DND-41 (cell line): Measurements from ENCODE around the gene ULK1.

Experiments used
- ATAC-seq: fragments of 200-7000 bp; cut with Tn5 transposase; 3 replicates; pipeline ENCODE4 v1.9.1; 2021; ENCODE audit warnings: low read depth; ENCODE audit not compliant: insufficient read depth
- DNase-seq: peaks from one replicate; pipeline ENCODE4 v3.0.0-alpha.2; 2020
- H2AFZ ChIP-seq: 2 replicates; pipeline ENCODE4 v1.6.0; 2012; ENCODE audit warnings: low read depth, low read length
- H3K27ac ChIP-seq: 2 replicates; pipeline ENCODE4 v1.5.1; 2012; ENCODE audit warnings: low read length, inconsistent platforms
- H3K27me3 ChIP-seq: fragments of 200-600 bp; sonication (generic); 2 replicates; pipeline ENCODE4 v1.6.0; 2012; ENCODE audit warnings: low read length, mild to moderate bottlenecking, inconsistent platforms; ENCODE audit not compliant: insufficient read depth, poor library complexity
- H3K36me3 ChIP-seq: 2 replicates; pipeline ENCODE4 v1.5.1; 2012; ENCODE audit warnings: low read length, inconsistent platforms; ENCODE audit not compliant: insufficient read depth
- H3K4me1 ChIP-seq: 2 replicates; pipeline ENCODE4 v1.5.1; 2012; ENCODE audit warnings: mild to moderate bottlenecking, low read length; ENCODE audit not compliant: insufficient read depth
- H3K4me2 ChIP-seq: 2 replicates; pipeline ENCODE4 v1.6.0; 2012; ENCODE audit warnings: mild to moderate bottlenecking, moderate library complexity, low read length, inconsistent platforms; ENCODE audit not compliant: insufficient read depth
- H3K4me3 ChIP-seq, 2 experiments: fragments of 200-600 bp in 1 of 2; shearing (Covaris generic) in 1 of 2; 2 replicates each; pipeline ENCODE4 v1.5.1; 2012 to 2016; ENCODE audit warnings: inconsistent platforms in 2 of 2, low read length in 2 of 2, mild to moderate bottlenecking in 2 of 2, low read depth in 1 of 2, moderate library complexity in 1 of 2
- H3K79me2 ChIP-seq: 2 replicates; pipeline ENCODE4 v1.6.0; 2012; ENCODE audit warnings: low read length, inconsistent platforms; ENCODE audit not compliant: insufficient read depth
- H3K9ac ChIP-seq: 2 replicates; pipeline ENCODE4 v1.6.0; 2012; ENCODE audit warnings: low read depth, mild to moderate bottlenecking, inconsistent platforms, low read length, moderate library complexity
- H3K9me3 ChIP-seq: 2 replicates; pipeline ENCODE4 v1.5.1; 2012; ENCODE audit warnings: low read length, moderate library complexity, mild to moderate bottlenecking, inconsistent platforms; ENCODE audit not compliant: insufficient read depth, severe bottlenecking
- H4K20me1 ChIP-seq: 2 replicates; pipeline ENCODE4 v1.6.0; 2012; ENCODE audit warnings: low read length; ENCODE audit not compliant: insufficient read depth
- EZH2 ChIP-seq: IDR thresholded peaks from 3 replicates; pipeline ENCODE4 v1.6.1; 2012; ENCODE audit warnings: borderline replicate concordance, low read depth, mild to moderate bottlenecking, moderate library complexity, low read length, inconsistent platforms; ENCODE audit not compliant: severe bottlenecking
- TF ChIP-seq, protein P1 (sequence below): IDR thresholded peaks from 2 replicates; pipeline ENCODE4 v1.5.1; 2012; ENCODE audit warnings: borderline replicate concordance, low read length, moderate library complexity, mild to moderate bottlenecking; ENCODE audit not compliant: poor library complexity, severe bottlenecking; ENCODE audit errors: extremely low read depth

Gene ULK1

DNA sequence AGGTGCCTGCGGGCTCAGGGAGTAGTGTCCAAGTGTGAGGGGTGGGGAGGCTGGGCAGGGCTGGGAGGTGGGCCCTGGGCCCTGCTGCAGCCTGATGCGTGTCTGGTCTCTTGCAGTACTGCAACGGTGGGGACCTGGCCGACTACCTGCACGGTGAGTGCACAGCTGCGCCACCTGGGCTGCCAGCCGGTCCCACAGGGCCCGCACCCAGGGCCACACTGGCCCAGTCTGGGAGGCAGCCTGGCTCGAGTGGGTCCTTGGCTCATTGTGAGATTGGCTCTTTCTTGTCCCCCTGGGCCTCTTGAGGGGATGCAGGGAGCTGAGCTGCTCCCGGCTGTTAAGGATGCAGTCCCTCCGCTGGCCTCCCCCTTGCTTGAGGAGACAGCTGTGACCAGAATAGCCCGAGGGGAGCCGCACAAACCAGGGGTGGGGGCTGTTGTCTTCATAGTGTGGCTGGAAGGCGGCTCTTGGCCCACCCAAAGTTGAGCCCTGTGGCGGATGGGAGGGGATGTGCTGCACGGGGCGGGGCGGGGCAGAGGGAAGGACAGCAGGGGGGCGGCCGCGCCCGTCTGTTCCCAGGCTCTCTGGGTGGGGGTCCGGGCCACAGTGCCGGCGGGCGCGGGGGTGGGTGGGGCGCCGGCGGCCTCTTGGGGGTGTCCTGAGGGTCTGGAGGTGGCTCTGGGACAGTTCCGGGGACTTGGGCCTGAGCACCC, 13.1 kb downstream of the ULK1 start:
- Histone ChIP-seq H3K36me3 (peaks cover 82% of the 10 kb centered on the region), H3K4me2 (no peak overlapping the region), H3K79me2 (peaks cover 41% of the 10 kb centered on the region), H2AFZ (no peak overlapping the region), H3K27ac (no peak overlapping the region), H3K9ac (no peak overlapping the region), H3K4me1 (no peaks in the 10 kb centered on the region), H3K9me3 (no peaks in the 10 kb centered on the region), H3K4me3 (no peak overlapping the region), H3K27me3 (no peaks in the 10 kb centered on the region), H4K20me1 (peaks cover 66% of the 10 kb centered on the region)
- TF ChIP-seq, protein P1, sequence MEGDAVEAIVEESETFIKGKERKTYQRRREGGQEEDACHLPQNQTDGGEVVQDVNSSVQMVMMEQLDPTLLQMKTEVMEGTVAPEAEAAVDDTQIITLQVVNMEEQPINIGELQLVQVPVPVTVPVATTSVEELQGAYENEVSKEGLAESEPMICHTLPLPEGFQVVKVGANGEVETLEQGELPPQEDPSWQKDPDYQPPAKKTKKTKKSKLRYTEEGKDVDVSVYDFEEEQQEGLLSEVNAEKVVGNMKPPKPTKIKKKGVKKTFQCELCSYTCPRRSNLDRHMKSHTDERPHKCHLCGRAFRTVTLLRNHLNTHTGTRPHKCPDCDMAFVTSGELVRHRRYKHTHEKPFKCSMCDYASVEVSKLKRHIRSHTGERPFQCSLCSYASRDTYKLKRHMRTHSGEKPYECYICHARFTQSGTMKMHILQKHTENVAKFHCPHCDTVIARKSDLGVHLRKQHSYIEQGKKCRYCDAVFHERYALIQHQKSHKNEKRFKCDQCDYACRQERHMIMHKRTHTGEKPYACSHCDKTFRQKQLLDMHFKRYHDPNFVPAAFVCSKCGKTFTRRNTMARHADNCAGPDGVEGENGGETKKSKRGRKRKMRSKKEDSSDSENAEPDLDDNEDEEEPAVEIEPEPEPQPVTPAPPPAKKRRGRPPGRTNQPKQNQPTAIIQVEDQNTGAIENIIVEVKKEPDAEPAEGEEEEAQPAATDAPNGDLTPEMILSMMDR, result no peak
- no peak for TF ChIP-seq EZH2
- no peak; the same call in 2 of the 3 replicates for ATAC-seq
- DNase-seq, result no peak

DNA sequence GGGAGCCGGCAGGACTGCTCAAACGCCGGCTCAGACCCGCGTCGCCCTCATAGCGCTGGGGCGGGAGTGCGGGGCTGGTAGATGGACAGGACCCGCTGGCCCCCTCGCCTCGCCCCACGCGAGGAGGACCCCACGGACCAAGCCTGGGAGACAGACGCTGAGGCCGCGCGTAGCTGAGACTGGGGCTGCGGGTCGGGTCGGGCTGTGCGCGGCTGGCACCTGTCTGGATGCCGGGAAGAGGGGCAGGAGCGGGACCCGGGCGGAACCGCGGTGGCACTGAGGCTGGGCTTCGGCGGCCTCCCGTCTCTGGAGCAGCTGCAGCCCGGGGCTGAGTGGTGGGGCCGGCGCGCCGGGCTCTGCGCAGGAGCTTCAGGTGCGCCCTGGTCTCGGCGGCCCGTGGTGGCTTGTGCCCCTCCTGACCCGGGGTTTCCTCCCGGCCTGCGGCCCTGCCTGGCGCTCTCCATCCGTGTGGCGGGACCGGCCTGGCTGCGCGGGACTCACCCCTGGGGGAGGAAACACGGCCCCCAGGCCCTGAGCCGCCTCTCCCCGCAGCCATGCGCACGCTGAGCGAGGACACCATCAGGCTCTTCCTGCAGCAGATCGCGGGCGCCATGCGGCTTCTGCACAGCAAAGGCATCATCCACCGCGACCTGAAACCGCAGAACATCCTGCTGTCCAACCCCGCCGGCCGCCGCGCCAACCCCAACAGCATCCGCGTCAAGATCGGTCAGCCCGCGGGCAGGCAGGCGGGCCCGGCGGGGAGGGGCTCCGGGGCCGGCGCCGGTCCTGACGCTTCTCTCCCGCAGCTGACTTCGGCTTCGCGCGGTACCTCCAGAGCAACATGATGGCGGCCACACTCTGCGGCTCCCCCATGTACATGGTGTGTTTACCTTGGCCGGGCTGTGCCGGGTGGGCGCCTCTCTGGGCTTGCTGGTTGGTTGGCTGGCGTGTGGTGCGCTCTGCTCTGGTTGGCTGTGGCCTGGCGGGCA, 14.0 kb downstream of the ULK1 start:
- Histone ChIP-seq H3K4me1 (no peaks in the 10 kb centered on the region), H3K9me3 (no peaks in the 10 kb centered on the region), H3K4me3 (no peak overlapping the region), H3K4me2 (no peak overlapping the region), H3K36me3 (peaks cover 86% of the 10 kb centered on the region), H3K79me2 (peaks cover 32% of the 10 kb centered on the region), H4K20me1 (peaks cover 58% of the 10 kb centered on the region), H2AFZ (no peak overlapping the region), H3K9ac (no peak overlapping the region), H3K27ac (no peak overlapping the region), H3K27me3 (no peaks in the 10 kb centered on the region)
- DNase-seq (no peak), ATAC-seq (no peak)
- TF ChIP-seq EZH2, result no peak
- TF ChIP-seq, protein P1, result no peak

DNA sequence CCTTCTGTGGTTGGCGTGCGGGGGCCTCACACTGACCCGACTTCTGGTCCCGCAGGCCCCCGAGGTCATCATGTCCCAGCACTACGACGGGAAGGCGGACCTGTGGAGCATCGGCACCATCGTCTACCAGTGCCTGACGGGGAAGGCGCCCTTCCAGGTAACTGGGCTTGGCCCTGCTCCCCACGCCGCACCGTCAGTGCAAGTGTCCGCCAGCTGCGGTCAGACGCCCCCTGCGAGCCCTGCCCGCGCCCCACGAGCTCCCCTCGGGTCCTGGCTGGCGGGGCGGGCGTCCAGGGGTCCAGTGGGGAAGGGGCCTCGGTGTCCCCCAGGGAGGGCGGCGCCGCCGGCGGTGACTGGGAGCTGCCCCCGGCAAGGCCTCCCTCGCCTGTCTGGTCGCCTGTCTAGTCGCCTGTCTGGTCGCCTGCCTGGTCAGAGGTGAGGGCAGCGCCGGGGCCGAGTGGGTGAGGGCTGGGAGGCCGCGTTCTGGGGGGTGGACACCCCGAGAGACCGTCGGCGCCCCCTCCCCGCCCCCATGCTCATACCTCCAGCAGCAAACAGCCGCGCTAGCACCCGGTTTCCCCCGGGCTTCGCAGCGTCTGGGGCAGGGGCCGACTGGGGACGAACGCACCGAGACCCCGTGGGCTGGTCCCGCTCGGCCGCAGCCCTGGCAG, 14.8 kb downstream of the ULK1 start:
- H4K20me1 ChIP-seq, result peaks cover 50% of the 10 kb centered on the region
- no peak overlapping the region for H3K27ac ChIP-seq
- TF ChIP-seq, protein P1, result no peak
- TF ChIP-seq EZH2, result no peak
- H3K4me1 ChIP-seq, result no peaks in the 10 kb centered on the region
- no peak for DNase-seq
- H3K79me2 ChIP-seq, result peaks cover 24% of the 10 kb centered on the region
- no peak overlapping the region for H3K4me2 ChIP-seq
- peaks cover 91% of the 10 kb centered on the region for H3K36me3 ChIP-seq
- no peak overlapping the region for H3K9ac ChIP-seq
- no peak overlapping the region for H3K4me3 ChIP-seq
- no peaks in the 10 kb centered on the region for H3K27me3 ChIP-seq
- H2AFZ ChIP-seq, result no peak overlapping the region
- ATAC-seq, result no peak
- no peaks in the 10 kb centered on the region for H3K9me3 ChIP-seq
